Endothelial cell of umbilical vein (primary cell): ENCODE data around the gene GALNT9. TPM values are rescaled to one million over a fixed set of nuclear protein-coding genes. Genes with fewer than 3 reads are reported as not detected.

Source experiments
- BruUV-seq: library from RNA; stranded (reverse); fragments of 400-500 nt; replicated peaks from 2 replicates; lab custom pipeline; 2021; lab: Mats Ljungman, UMichigan
- CTCF ChIA-PET: fragments of 300-600, 350-600 bp; sonication (Branson Sonifier 250); formaldehyde crosslinking; loops from one replicate; lab custom pipeline; 2021; ENCODE audit warnings: antibody characterized with exemption, inconsistent platforms; lab: Charles Lee
- POLR2A ChIA-PET: fragments of 300-600, 350-600 bp; sonication (Branson Sonifier 250); formaldehyde crosslinking; loops from one replicate; lab custom pipeline; 2021; ENCODE audit warnings: antibody characterized with exemption, inconsistent platforms; lab: Charles Lee
- DNase-seq: peaks from one replicate; pipeline ENCODE4 v3.0.0-alpha.2; 2011; ENCODE audit warnings: low read depth, low spot score
- FAIRE-seq: peaks from 2 replicates; lab custom pipeline; 2011; peaks lifted over from hg19 to GRCh38; lab: Jason Lieb, UNC
- H2AFZ ChIP-seq: 2 replicates; pipeline ENCODE4 v1.6.0; 2012; ENCODE audit warnings: low read depth, low read length, control low read depth, inconsistent platforms
- H3K27ac ChIP-seq: 2 replicates; pipeline ENCODE4 v1.5.1; 2011; ENCODE audit warnings: low read depth, mild to moderate bottlenecking, control low read depth, low read length, moderate library complexity; ENCODE audit not compliant: insufficient read depth
- H3K27me3 ChIP-seq, 2 experiments: 2 replicates each; pipeline versions ENCODE4 v1.6.0 to v1.6.1; 2011; ENCODE audit warnings: low read length in 2 of 2, mixed read lengths in 1 of 2; ENCODE audit not compliant: control insufficient read depth in 2 of 2, insufficient read depth in 2 of 2
- H3K36me3 ChIP-seq, 2 experiments: 2 replicates in 1 of 2; 3 replicates in 1 of 2; pipeline ENCODE4 v1.5.1; 2011; ENCODE audit warnings: low read length in 2 of 2, mild to moderate bottlenecking in 1 of 2, moderate library complexity in 1 of 2; ENCODE audit not compliant: control insufficient read depth in 2 of 2, insufficient read depth in 2 of 2; ENCODE audit errors: extremely low read depth in 1 of 2
- H3K4me1 ChIP-seq: 3 replicates; pipeline ENCODE4 v1.5.1; 2011; ENCODE audit warnings: mild to moderate bottlenecking, low read length; ENCODE audit not compliant: control insufficient read depth, insufficient read depth; ENCODE audit errors: extremely low read depth
- H3K4me2 ChIP-seq: 2 replicates; pipeline ENCODE4 v1.6.1; 2011; ENCODE audit warnings: low read length, control low read depth, mixed read lengths; ENCODE audit not compliant: insufficient read depth
- H3K4me3 ChIP-seq, 3 experiments: fragments of 200-600 bp in 1 of 3; sonication (generic), shearing (Covaris generic) in 1 of 3; replicated peaks in 1 of 3; 2 replicates each; pipeline ENCODE4 v1.5.1; 2011 to 2016; ENCODE audit warnings: control low read depth in 3 of 3, low read length in 3 of 3, mild to moderate bottlenecking in 2 of 3, inconsistent platforms in 1 of 3, low read depth in 1 of 3, moderate library complexity in 1 of 3; ENCODE audit not compliant: insufficient read depth in 1 of 3
- H3K79me2 ChIP-seq: 2 replicates; pipeline ENCODE4 v1.6.0; 2012; ENCODE audit warnings: low read length, inconsistent platforms; ENCODE audit not compliant: control insufficient read depth, insufficient read depth
- H3K9ac ChIP-seq: replicated peaks from 2 replicates; pipeline ENCODE3; 2011; ENCODE audit warnings: low read length, control low read depth; ENCODE audit not compliant: insufficient read depth; ENCODE audit errors: extremely low read depth
- H3K9me1 ChIP-seq: replicated peaks from 3 replicates; pipeline ENCODE4 v1.6.0; 2011; ENCODE audit warnings: mild to moderate bottlenecking, low read length; ENCODE audit not compliant: control insufficient read depth, insufficient read depth; ENCODE audit errors: extremely low read depth
- H3K9me3 ChIP-seq: replicated peaks from 2 replicates; pipeline ENCODE4 v1.5.1; 2012; ENCODE audit warnings: low read length, inconsistent platforms; ENCODE audit not compliant: control insufficient read depth, insufficient read depth
- H4K20me1 ChIP-seq: replicated peaks from 2 replicates; pipeline ENCODE3; 2011; ENCODE audit warnings: mild to moderate bottlenecking, low read length; ENCODE audit not compliant: control insufficient read depth, insufficient read depth; ENCODE audit errors: extremely low read depth
- EZH2 ChIP-seq: IDR thresholded peaks from 2 replicates; pipeline ENCODE4 v1.6.1; 2012; ENCODE audit warnings: borderline replicate concordance, low read depth, mild to moderate bottlenecking, moderate library complexity, low read length, inconsistent platforms; ENCODE audit not compliant: severe bottlenecking
- FOS ChIP-seq: IDR thresholded peaks from 2 replicates; pipeline ENCODE4 v1.6.1; 2011; ENCODE audit warnings: mild to moderate bottlenecking, low read length, moderate library complexity, borderline replicate concordance; ENCODE audit not compliant: insufficient read depth
- GATA2 ChIP-seq: IDR thresholded peaks from 2 replicates; pipeline ENCODE4 v1.7.0; 2011; ENCODE audit warnings: low read depth, mild to moderate bottlenecking, moderate library complexity, mixed read lengths, low read length; ENCODE audit not compliant: insufficient read length, insufficient read depth
- JUN ChIP-seq: IDR thresholded peaks from 2 replicates; pipeline ENCODE4 v1.6.1; 2011; ENCODE audit warnings: borderline replicate concordance, low read depth; ENCODE audit not compliant: insufficient read length, insufficient read depth
- MYC ChIP-seq: IDR thresholded peaks from one replicate; pipeline ENCODE4 v1.6.1; 2011; ENCODE audit warnings: mild to moderate bottlenecking, low read depth, low read length
- POLR2A ChIP-seq: IDR thresholded peaks from 2 replicates; pipeline ENCODE4 v1.6.1; 2012; ENCODE audit warnings: low read depth, mild to moderate bottlenecking, control low read depth, low read length
- POLR2AphosphoS5 ChIP-seq: IDR thresholded peaks from 2 replicates; pipeline ENCODE4 v1.6.1; 2012; ENCODE audit warnings: low read depth, mild to moderate bottlenecking, control low read depth, low read length, moderate library complexity; ENCODE audit not compliant: insufficient read depth
- dilution Hi-C: fragments of 300-500 bp; cut with MboI; formaldehyde crosslinking; loops from one replicate; pipeline ENCODE4 v1.15.0; 2019; ENCODE audit warnings: low sequenced_read_pairs; ENCODE audit not compliant: extremely low pct_ligation_motif_present
- intact Hi-C: fragments of 100-400 bp; cut with micrococcal nuclease; formaldehyde crosslinking; loops from one replicate; pipeline ENCODE4 v1.10.0; 2022
- polyA plus RNA-seq, 4 experiments: library from polyadenylated mRNA; depleted of rRNA in 3 of 4; stranded (reverse) in 3 of 4; unstranded in 1 of 4; fragments of >200 nt; gene quantifications; 2 replicates each; pipeline versions ENCODE4 v1.2.1 to v1.2.3, GENCODE V29; 2011 to 2012; ENCODE audit warnings: missing spikeins in 1 of 4
- small RNA-seq: library from RNA; depleted of rRNA; stranded (forward); fragments of <200 nt; gene quantifications from one replicate; pipeline ENCODE3, GENCODE V24; 2012; ENCODE audit warnings: low replicate concordance, low read depth; ENCODE audit not compliant: insufficient read depth, insufficient read length
- total RNA-seq: library from RNA; stranded (reverse); gene quantifications from 2 replicates; pipeline ENCODE4 v1.2.3, GENCODE V29; 2021
- TF ChIP-seq, protein P1 (sequence below): IDR thresholded peaks from 2 replicates; pipeline ENCODE4 v1.6.1; 2011; ENCODE audit not compliant: insufficient read depth, insufficient read length
- TF ChIP-seq, protein P2 (sequence below), 2 donors: IDR thresholded peaks; 1 replicate in 1 of 2; 2 replicates in 1 of 2; pipeline ENCODE4 v1.5.1; 2011; ENCODE audit warnings: low read length in 2 of 2, mild to moderate bottlenecking in 2 of 2, moderate library complexity in 2 of 2, control low read depth in 1 of 2, inconsistent platforms in 1 of 2, low read depth in 1 of 2; ENCODE audit not compliant: insufficient read depth in 1 of 2; ENCODE audit errors: extremely low read depth in 1 of 2

GALNT9 gene
- total and polyA plus RNA-seq, 2 donors (not counting 3 experiments of a cell fraction or from before 2014, with no cell fraction given), result 0.14 to 0.73 TPM

DNA sequence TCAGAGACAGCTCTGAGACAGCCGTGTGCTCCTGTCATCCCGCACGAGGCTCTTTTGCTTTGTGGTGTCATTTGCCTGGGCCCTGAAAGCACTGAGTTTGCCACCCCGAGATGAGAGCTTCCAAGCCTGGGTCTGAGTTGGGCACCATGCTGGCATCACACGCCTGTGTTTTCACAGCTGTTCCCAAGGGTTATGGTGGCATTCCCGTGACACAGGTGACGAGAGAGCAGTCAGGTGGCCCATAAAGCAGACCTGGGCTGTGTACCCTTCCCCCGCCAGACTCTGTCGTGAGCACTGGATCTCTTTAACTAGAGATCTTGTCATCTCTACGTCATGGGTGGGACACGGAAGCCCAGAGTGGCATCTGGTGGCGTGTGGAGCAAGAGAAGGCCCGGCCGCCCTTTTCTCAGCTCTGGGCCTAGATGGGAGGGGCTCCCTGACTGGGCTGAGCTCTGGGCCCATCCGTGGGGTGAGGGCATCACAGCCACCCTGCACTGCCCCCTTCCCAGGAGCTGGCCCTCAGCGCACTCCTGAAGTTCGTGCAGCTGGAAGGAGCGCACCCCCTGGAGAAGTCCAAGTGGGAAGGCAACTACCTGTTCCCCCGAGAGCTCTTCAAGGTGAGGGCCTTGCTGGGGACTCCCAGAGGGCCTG, 182.5 kb downstream of the GALNT9 start:
- H3K27me3 ChIP-seq, result no peaks in the 10 kb centered on the region
- H3K9me1 ChIP-seq, result no peaks in the 10 kb centered on the region
- no TSS peak for BruUV-seq
- FAIRE-seq, result no peak
- TF ChIP-seq, protein P1, sequence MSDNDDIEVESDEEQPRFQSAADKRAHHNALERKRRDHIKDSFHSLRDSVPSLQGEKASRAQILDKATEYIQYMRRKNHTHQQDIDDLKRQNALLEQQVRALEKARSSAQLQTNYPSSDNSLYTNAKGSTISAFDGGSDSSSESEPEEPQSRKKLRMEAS, result no peak
- TF ChIP-seq, protein P2, sequence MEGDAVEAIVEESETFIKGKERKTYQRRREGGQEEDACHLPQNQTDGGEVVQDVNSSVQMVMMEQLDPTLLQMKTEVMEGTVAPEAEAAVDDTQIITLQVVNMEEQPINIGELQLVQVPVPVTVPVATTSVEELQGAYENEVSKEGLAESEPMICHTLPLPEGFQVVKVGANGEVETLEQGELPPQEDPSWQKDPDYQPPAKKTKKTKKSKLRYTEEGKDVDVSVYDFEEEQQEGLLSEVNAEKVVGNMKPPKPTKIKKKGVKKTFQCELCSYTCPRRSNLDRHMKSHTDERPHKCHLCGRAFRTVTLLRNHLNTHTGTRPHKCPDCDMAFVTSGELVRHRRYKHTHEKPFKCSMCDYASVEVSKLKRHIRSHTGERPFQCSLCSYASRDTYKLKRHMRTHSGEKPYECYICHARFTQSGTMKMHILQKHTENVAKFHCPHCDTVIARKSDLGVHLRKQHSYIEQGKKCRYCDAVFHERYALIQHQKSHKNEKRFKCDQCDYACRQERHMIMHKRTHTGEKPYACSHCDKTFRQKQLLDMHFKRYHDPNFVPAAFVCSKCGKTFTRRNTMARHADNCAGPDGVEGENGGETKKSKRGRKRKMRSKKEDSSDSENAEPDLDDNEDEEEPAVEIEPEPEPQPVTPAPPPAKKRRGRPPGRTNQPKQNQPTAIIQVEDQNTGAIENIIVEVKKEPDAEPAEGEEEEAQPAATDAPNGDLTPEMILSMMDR (IDR thresholded peaks at IDR 0.05; ENCODE audit: extremely low read depth in 1 of 2, insufficient read depth in 1 of 2, low read depth in 1 of 2, low read length in 2 of 2), result no peak
- TF ChIP-seq POLR2AphosphoS5, result no peak
- TF ChIP-seq FOS, result no peak
- no peak for TF ChIP-seq MYC
- no peak for TF ChIP-seq JUN
- no peak for TF ChIP-seq GATA2
- no peak for TF ChIP-seq POLR2A
- TF ChIP-seq EZH2, result no peak
- H2AFZ ChIP-seq, result no peak overlapping the region
- H3K4me2 ChIP-seq, result no peak overlapping the region
- no peak overlapping the region for H3K4me3 ChIP-seq
- no peaks in the 10 kb centered on the region for H4K20me1 ChIP-seq
- intact Hi-C loops (no loop called here), dilution Hi-C loops (no loop called here)
- no peak overlapping the region for H3K27ac ChIP-seq
- peaks cover 34% of the 10 kb centered on the region for H3K79me2 ChIP-seq
- no peak overlapping the region for H3K9ac ChIP-seq
- no peak for DNase-seq
- H3K36me3 ChIP-seq, result peaks cover 0 to 10% of the 10 kb centered on the region in 2 experiments
- H3K4me1 ChIP-seq, result peaks cover 14% of the 10 kb centered on the region
- H3K9me3 ChIP-seq, result no peaks in the 10 kb centered on the region
- ChIA-PET CTCF (interaction anchor here (1.2 kb wide), 1 partner anchor 267 kb away, joined by 6 read pairs; no protein-coding TSS in a partner anchor), POLR2A (no interaction called here)

Small RNA genes lying within 50 kb of the gene (small RNA-seq; reads per million reads assigned to genes)
- gene AC138466.3, result not detected

Other genes starting within 250 kb of the GALNT9 start
- gene DDX51, start 185.3 kb downstream of the GALNT9 start, total RNA-seq, result 23.5 and 27.2 TPM in 2 replicates
- gene DDX51, start 185.3 kb downstream of the GALNT9 start, polyA plus RNA-seq, result 10.9 and 11.4 TPM in 2 replicates
- 28.0 and 29.4 TPM in 2 replicates for gene NOC4L, start 185.1 kb downstream of the GALNT9 start, total RNA-seq
- 19.4 and 20.7 TPM in 2 replicates for gene NOC4L, start 185.1 kb downstream of the GALNT9 start, polyA plus RNA-seq
- 75.5 and 79.8 TPM in 2 replicates for gene FBRSL1, start 160.6 kb upstream of the GALNT9 start, total RNA-seq
- gene FBRSL1, start 160.6 kb upstream of the GALNT9 start, polyA plus RNA-seq, result 10.2 and 19.3 TPM in 2 replicates